NT2/D1 (cell line): ENCODE results near the gene MAP6D1.

Experiments used
- SUZ12 ChIP-seq: IDR thresholded peaks from 2 replicates; pipeline ENCODE4 v1.6.1; 2011; ENCODE audit not compliant: insufficient read length, insufficient read depth; ENCODE audit errors: extremely low read depth
- YY1 ChIP-seq: IDR thresholded peaks from 2 replicates; pipeline ENCODE4 v1.6.1; 2011; ENCODE audit not compliant: insufficient read length, insufficient read depth
- ZNF274 ChIP-seq: IDR thresholded peaks from 2 replicates; pipeline ENCODE4 v1.6.1; 2011; ENCODE audit warnings: mild to moderate bottlenecking, low read depth, low read length

GRCh38 chr3:183870563-183870962 is 45.2 kb upstream of the MAP6D1 start:
- no peak for TF ChIP-seq YY1
- no peak for TF ChIP-seq SUZ12
- TF ChIP-seq ZNF274 = no peak
